MG63 (cell line): Measurements from ENCODE around the gene MAZ. TPM values are rescaled to one million over a fixed set of nuclear protein-coding genes. Genes with fewer than 3 reads are reported as not detected.
"Not testable (repeated sequence)": the region's sequence is repeated elsewhere in the genome, so short reads cannot be mapped to it uniquely, and the experiment has no call there.

ENCODE experiments used
- DNase-seq: peaks from one replicate; pipeline ENCODE4 v3.0.0-alpha.2; 2020
- H3K27me3 ChIP-seq: fragments of 250-450 bp; sonication (Bioruptor Pico); 2 replicates; pipeline ENCODE4 v1.5.1; 2020; ENCODE audit warnings: mild to moderate bottlenecking, moderate library complexity
- H3K36me3 ChIP-seq: fragments of 250-450 bp; sonication (Bioruptor Pico); 2 replicates; pipeline ENCODE4 v1.5.1; 2020; ENCODE audit warnings: mild to moderate bottlenecking, moderate library complexity
- H3K4me3 ChIP-seq: fragments of 250-450 bp; sonication (Bioruptor Pico); 2 replicates; pipeline ENCODE4 v1.5.1; 2020; ENCODE audit warnings: mild to moderate bottlenecking, moderate library complexity
- H3K9me3 ChIP-seq: fragments of 250-450 bp; sonication (Bioruptor Pico); 2 replicates; pipeline ENCODE4 v1.5.1; 2020; ENCODE audit warnings: mild to moderate bottlenecking, moderate library complexity
- total RNA-seq: library from RNA; depleted of rRNA; stranded (reverse); fragments of >200 nt; shearing (Covaris generic); gene quantifications from 2 replicates; pipeline ENCODE4 v1.2.3, GENCODE V29; 2014; ENCODE audit warnings: low replicate concordance; rRNA removed

Gene MAZ
- 331 and 420 TPM in 2 replicates for total RNA-seq

- peak; percentile 97 for DNase-seq
- H3K27me3 ChIP-seq: no peaks in the 10 kb centered on the region
- H3K36me3 ChIP-seq: peaks cover 61% of the 10 kb centered on the region
- H3K4me3 ChIP-seq: peak within 1 kb of the TSS; percentile 72
- no peaks in the 10 kb centered on the region for H3K9me3 ChIP-seq
These were observed at the start of gene MAZ for GRCh38 chr16:29806099-29806579. Gene MAZ (plus strand): TSS chr16:29806529. CDS start chr16:29806702, 173 bp downstream.

GRCh38 chr16:29756654-29757053, 49.7 kb upstream of the MAZ start:
- Histone ChIP-seq H3K9me3 (no peaks in the 10 kb centered on the region), H3K27me3 (no peaks in the 10 kb centered on the region; the same call in 1 of the 2 replicates), H3K36me3 (no peaks in the 10 kb centered on the region), H3K4me3 (no peak overlapping the region)
- no peak for DNase-seq

- DNase-seq, H3K36me3 ChIP-seq, H3K4me3 ChIP-seq, H3K9me3 ChIP-seq, H3K27me3 ChIP-seq: not testable (repeated sequence)
These were observed 49.2 kb upstream of the MAZ start for GRCh38 chr16:29757086-29757485.

GRCh38 chr16:29757950-29758466, 48.3 kb upstream of the MAZ start:
- no peaks in the 10 kb centered on the region for H3K27me3 ChIP-seq
- no peaks in the 10 kb centered on the region for H3K9me3 ChIP-seq
- no peak overlapping the region for H3K4me3 ChIP-seq
- DNase-seq: peak; percentile 34
- H3K36me3 ChIP-seq: no peaks in the 10 kb centered on the region

GRCh38 chr16:29760567-29761279, 45.6 kb upstream of the MAZ start:
- H3K36me3 ChIP-seq: no peaks in the 10 kb centered on the region
- no peak for DNase-seq
- H3K4me3 ChIP-seq: no peak overlapping the region
- no peaks in the 10 kb centered on the region for H3K9me3 ChIP-seq
- H3K27me3 ChIP-seq: no peaks in the 10 kb centered on the region

GRCh38 chr16:29761280-29761651, 45.1 kb upstream of the MAZ start:
- H3K36me3 ChIP-seq, DNase-seq, H3K27me3 ChIP-seq, H3K4me3 ChIP-seq, H3K9me3 ChIP-seq: not testable (repeated sequence)

- Histone ChIP-seq H3K4me3 (no peak overlapping the region), H3K9me3 (no peaks in the 10 kb centered on the region), H3K36me3 (no peaks in the 10 kb centered on the region), H3K27me3 (no peaks in the 10 kb centered on the region)
- DNase-seq: no peak
These were observed 44.4 kb upstream of the MAZ start for GRCh38 chr16:29761882-29762281.

GRCh38 chr16:29763326-29763725, 43.0 kb upstream of the MAZ start:
- no peak for DNase-seq
- Histone ChIP-seq H3K9me3 (no peaks in the 10 kb centered on the region), H3K27me3 (no peaks in the 10 kb centered on the region), H3K4me3 (no peak overlapping the region), H3K36me3 (no peaks in the 10 kb centered on the region)

GRCh38 chr16:29765167-29766032, 40.9 kb upstream of the MAZ start:
- Histone ChIP-seq H3K36me3 (no peaks in the 10 kb centered on the region), H3K9me3 (no peaks in the 10 kb centered on the region), H3K4me3 (no peak overlapping the region), H3K27me3 (no peaks in the 10 kb centered on the region)
- DNase-seq: peak; percentile 35

- no peak overlapping the region for H3K4me3 ChIP-seq
- no peaks in the 10 kb centered on the region for H3K9me3 ChIP-seq
- no peak for DNase-seq
- no peaks in the 10 kb centered on the region for H3K36me3 ChIP-seq
- H3K27me3 ChIP-seq: no peaks in the 10 kb centered on the region
These were observed 39.8 kb upstream of the MAZ start for GRCh38 chr16:29766571-29766970.

- no peaks in the 10 kb centered on the region for H3K9me3 ChIP-seq
- H3K27me3 ChIP-seq: no peaks in the 10 kb centered on the region; the same call in 1 of the 2 replicates
- no peaks in the 10 kb centered on the region for H3K36me3 ChIP-seq
- H3K4me3 ChIP-seq: no peak overlapping the region
- no peak for DNase-seq
These were observed 39.3 kb upstream of the MAZ start for GRCh38 chr16:29767062-29767461.

GRCh38 chr16:29769507-29769906, 36.8 kb upstream of the MAZ start:
- no peak for DNase-seq
- Histone ChIP-seq H3K9me3 (no peaks in the 10 kb centered on the region), H3K36me3 (no peaks in the 10 kb centered on the region), H3K27me3 (no peaks in the 10 kb centered on the region; the same call in 1 of the 2 replicates), H3K4me3 (no peak overlapping the region)

- Histone ChIP-seq H3K4me3 (no peak overlapping the region), H3K27me3 (no peaks in the 10 kb centered on the region; the same call in 1 of the 2 replicates), H3K36me3 (no peaks in the 10 kb centered on the region), H3K9me3 (no peaks in the 10 kb centered on the region)
- no peak for DNase-seq
These were observed 35.9 kb upstream of the MAZ start for GRCh38 chr16:29770250-29770929.

GRCh38 chr16:29772330-29772729, 34.0 kb upstream of the MAZ start:
- not testable (repeated sequence) for H3K4me3 ChIP-seq, H3K36me3 ChIP-seq, DNase-seq, H3K27me3 ChIP-seq, H3K9me3 ChIP-seq

- Histone ChIP-seq H3K27me3 (no peaks in the 10 kb centered on the region; the same call in 1 of the 2 replicates), H3K36me3 (no peaks in the 10 kb centered on the region), H3K9me3 (no peaks in the 10 kb centered on the region), H3K4me3 (no peak overlapping the region)
- DNase-seq: no peak
These were observed 31.6 kb upstream of the MAZ start for GRCh38 chr16:29774730-29775129.

- Histone ChIP-seq H3K9me3 (no peaks in the 10 kb centered on the region), H3K27me3 (peaks cover 2% of the 10 kb centered on the region; the same call in 1 of the 2 replicates), H3K36me3 (no peaks in the 10 kb centered on the region), H3K4me3 (no peak overlapping the region)
- DNase-seq: peak; percentile 47
These were observed 30.5 kb upstream of the MAZ start for GRCh38 chr16:29775742-29776408.
